HEK293T (cell line): ENCODE measurements around the gene ANKRD36C.
"Not testable (repeated sequence)": the region's sequence is repeated elsewhere in the genome, so short reads cannot be mapped to it uniquely, and the experiment has no call there.

ENCODE experiments used
- ARNT ChIP-seq: fragments of 450-650 bp; IDR thresholded peaks from 2 replicates; pipeline ENCODE4 v1.6.1; 2017; ENCODE audit warnings: mild to moderate bottlenecking
- BHLHE40 ChIP-seq: fragments of 450-650 bp; IDR thresholded peaks from 2 replicates; pipeline ENCODE4 v1.6.1; 2016; ENCODE audit warnings: mild to moderate bottlenecking, moderate library complexity, borderline replicate concordance
- CTBP1 ChIP-seq: fragments of 450-650 bp; IDR thresholded peaks from 2 replicates; pipeline ENCODE4 v1.6.1; 2016; ENCODE audit warnings: borderline replicate concordance
- ELF4 ChIP-seq: fragments of 450-650 bp; IDR thresholded peaks from 2 replicates; pipeline ENCODE4 v1.6.1; 2017; ENCODE audit warnings: antibody characterized with exemption
- FOXK2 ChIP-seq: fragments of 450-650 bp; IDR thresholded peaks from 2 replicates; pipeline ENCODE4 v1.6.1; 2016; ENCODE audit warnings: mild to moderate bottlenecking
- FOXM1 ChIP-seq: fragments of 450-650 bp; IDR thresholded peaks from 2 replicates; pipeline ENCODE4 v1.6.1; 2017; ENCODE audit warnings: mild to moderate bottlenecking, borderline replicate concordance
- HDGF ChIP-seq: fragments of 450-650 bp; IDR thresholded peaks from 2 replicates; pipeline ENCODE4 v1.6.1; 2017; ENCODE audit warnings: antibody characterized with exemption, borderline replicate concordance
- L3MBTL2 ChIP-seq: fragments of 450-650 bp; conservative IDR thresholded peaks from 2 replicates; pipeline ENCODE4 v1.6.1; 2016; ENCODE audit warnings: mild to moderate bottlenecking
- LEF1 ChIP-seq: fragments of 450-650 bp; IDR thresholded peaks from 2 replicates; pipeline ENCODE4 v1.6.1; 2017; ENCODE audit warnings: mild to moderate bottlenecking, borderline replicate concordance
- SUZ12 ChIP-seq: fragments of 450-650 bp; IDR thresholded peaks from 2 replicates; pipeline ENCODE4 v1.6.1; 2016; ENCODE audit warnings: mild to moderate bottlenecking
- TF ChIP-seq, protein P1 (sequence below): fragments of 450-650 bp; IDR thresholded peaks from 2 replicates; pipeline ENCODE4 v1.6.1; 2016

DNA sequence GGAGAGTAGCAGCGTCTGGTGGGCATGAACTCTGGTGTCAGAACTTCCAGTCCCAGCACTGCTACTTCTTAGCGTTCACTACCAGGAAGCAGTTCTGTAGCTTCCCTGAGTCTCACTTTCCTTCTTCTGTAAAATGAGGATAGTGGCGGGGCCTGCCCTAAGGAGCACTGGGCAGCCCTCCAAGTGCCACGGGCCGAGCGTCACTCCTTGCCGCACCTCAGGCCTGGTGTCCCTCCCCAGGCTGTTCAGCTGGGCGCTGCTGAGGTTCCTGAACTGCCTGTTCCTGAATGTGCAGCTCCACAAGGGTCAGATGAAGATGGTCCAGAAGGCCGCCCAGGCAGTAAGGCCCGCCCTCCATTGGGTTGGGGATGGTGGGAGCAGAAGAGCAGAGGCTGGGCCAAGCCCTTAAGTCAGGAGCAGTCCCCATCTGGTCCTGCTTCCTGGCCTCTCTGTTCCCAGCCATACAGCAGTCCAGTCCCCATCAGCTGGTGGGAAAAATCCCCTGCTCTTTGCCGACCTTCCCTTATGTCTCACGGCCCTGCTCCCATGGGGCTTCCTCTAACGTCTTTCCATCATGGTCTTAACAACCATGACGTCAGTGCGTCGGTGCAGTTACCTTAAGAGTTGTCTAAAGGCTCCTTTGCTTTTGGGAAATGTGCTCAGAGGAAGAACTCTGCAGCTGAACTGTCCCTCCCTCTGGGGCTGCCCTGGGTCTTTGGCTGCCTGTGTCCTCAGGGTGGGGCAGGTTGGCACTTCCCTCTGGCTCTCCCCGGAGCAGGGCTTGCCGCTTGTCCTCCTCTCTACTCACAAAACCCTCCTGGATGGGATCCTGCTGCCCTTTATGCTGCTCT is 195.2 kb downstream of the ANKRD36C start:
- TF ChIP-seq FOXM1, CTBP1, ARNT, FOXK2, L3MBTL2, ELF4, LEF1, SUZ12, BHLHE40, HDGF: not testable (repeated sequence)
- TF ChIP-seq, protein P1, sequence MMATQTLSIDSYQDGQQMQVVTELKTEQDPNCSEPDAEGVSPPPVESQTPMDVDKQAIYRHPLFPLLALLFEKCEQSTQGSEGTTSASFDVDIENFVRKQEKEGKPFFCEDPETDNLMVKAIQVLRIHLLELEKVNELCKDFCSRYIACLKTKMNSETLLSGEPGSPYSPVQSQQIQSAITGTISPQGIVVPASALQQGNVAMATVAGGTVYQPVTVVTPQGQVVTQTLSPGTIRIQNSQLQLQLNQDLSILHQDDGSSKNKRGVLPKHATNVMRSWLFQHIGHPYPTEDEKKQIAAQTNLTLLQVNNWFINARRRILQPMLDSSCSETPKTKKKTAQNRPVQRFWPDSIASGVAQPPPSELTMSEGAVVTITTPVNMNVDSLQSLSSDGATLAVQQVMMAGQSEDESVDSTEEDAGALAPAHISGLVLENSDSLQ = not testable (repeated sequence)
